ENCODE data around the gene TRMT2A. TPM values are rescaled to one million over a fixed set of nuclear protein-coding genes. Genes with fewer than 3 reads are reported as not detected.

TRMT2A gene
- total RNA-seq, 6 donors from 2014 or later: 30.3 to 146 (median 61.9) TPM

- H3K4me1 ChIP-seq: peaks cover 39 to 53% (median 49%) of the 10 kb centered on the region in 4 donors
Measured at GRCh38 chr22:20083157-20083890, 33.7 kb downstream of the TRMT2A start.

GRCh38 chr22:20080776-20081654 is 36.0 kb downstream of the TRMT2A start:
- ATAC-seq (ENCODE audit: low FRiP score in 2 of 2) (peak in 1 of 2 donors; percentile 21), DNase-seq (peak in 1 of 2 donors; percentile 32)
- H3K4me1 ChIP-seq: peaks cover 39 to 53% (median 49%) of the 10 kb centered on the region in 4 donors
- no peaks in the 10 kb centered on the region for H3K9me3 ChIP-seq
- no peaks in the 10 kb centered on the region for H3K27me3 ChIP-seq
- no peak for TF ChIP-seq POLR2A (IDR thresholded peaks at IDR 0.05)
- no peak for TF ChIP-seq EP300 (IDR thresholded peaks at IDR 0.05)
- TF ChIP-seq POLR2AphosphoS5 (IDR thresholded peaks at IDR 0.05): no peak
- no peak for TF ChIP-seq CTCF (IDR thresholded peaks at IDR 0.05)
- peaks cover 4 to 6% (median 5%) of the 10 kb centered on the region in 4 donors for H3K36me3 ChIP-seq
- H3K4me3 ChIP-seq: peak overlapping the region; percentile 50 to 98 (median 83)
- H3K27ac ChIP-seq: peak overlapping the region; percentile 81 to 91 (median 90)
- WGBS, 2 donors: 27 to 31% methylated on average over 16 to 27 of the region's 27 CpGs

More at GRCh38 chr22:20083157-20083890, 33.7 kb downstream of the TRMT2A start:
- no peaks in the 10 kb centered on the region for H3K9me3 ChIP-seq
- H3K36me3 ChIP-seq: peaks cover 21 to 29% (median 28%) of the 10 kb centered on the region in 4 donors
- peak overlapping the region in 1 of 4 donors; percentile 8 for H3K27ac ChIP-seq
- WGBS, 2 donors: 87 to 88% methylated on average over 10 of the region's 10 CpGs
- ATAC-seq (ENCODE audit: low FRiP score in 2 of 2): no peak
- H3K4me3 ChIP-seq: no peak overlapping the region
- DNase-seq: no peak
- no peaks in the 10 kb centered on the region for H3K27me3 ChIP-seq
- TF ChIP-seq POLR2AphosphoS5 (IDR thresholded peaks at IDR 0.05) (no peak), POLR2A (IDR thresholded peaks at IDR 0.05) (no peak)

GRCh38 chr22:20080445-20080775 is 36.6 kb downstream of the TRMT2A start:
- Histone ChIP-seq H3K27me3 (no peaks in the 10 kb centered on the region), H3K4me1 (peaks cover 39 to 53% (median 49%) of the 10 kb centered on the region in 4 donors), H3K27ac (peak overlapping the region; percentile 81 to 91 (median 90)), H3K9me3 (no peaks in the 10 kb centered on the region), H3K4me3 (peak overlapping the region; percentile 50 to 98 (median 83)), H3K36me3 (peaks cover 0 to under 1% (median 0%) of the 10 kb centered on the region in 4 donors)
- TF ChIP-seq POLR2AphosphoS5 (IDR thresholded peaks at IDR 0.05) (no peak), POLR2A (IDR thresholded peaks at IDR 0.05) (no peak), CTCF (IDR thresholded peaks at IDR 0.05) (no peak), EP300 (IDR thresholded peaks at IDR 0.05) (no peak)
- DNase-seq (peak; percentile 74 to 95), ATAC-seq (ENCODE audit: low FRiP score in 2 of 2) (peak; percentile 56 to 84)
- WGBS, 2 donors: 0% methylated on average over 4 to 13 of the region's 34 CpGs

GRCh38 chr22:20079745-20080444 is 37.1 kb downstream of the TRMT2A start, which contains the start of gene DGCR8:
DGCR8 (plus strand) TSS chr22:20080241; CDS start chr22:20085964, 5,723 bp downstream.
- H3K9me3 ChIP-seq: no peaks in the 10 kb centered on the region
- no peaks in the 10 kb centered on the region for H3K27me3 ChIP-seq
- ATAC-seq (ENCODE audit: low FRiP score in 2 of 2) (peak; percentile 95 to 97), DNase-seq (peak; percentile 94 to 97)
- peaks cover 36 to 49% (median 46%) of the 10 kb centered on the region in 4 donors for H3K4me1 ChIP-seq
- TF ChIP-seq CTCF (IDR thresholded peaks at IDR 0.05) (peak in 3 of 6 experiments; percentile 4 to 28 (median 22)), EP300 (IDR thresholded peaks at IDR 0.05) (peak in 1 of 4 donors; percentile 70), POLR2AphosphoS5 (IDR thresholded peaks at IDR 0.05) (peak; percentile 66 to 91), POLR2A (IDR thresholded peaks at IDR 0.05) (peak in 2 of 4 donors; percentile 53 to 76)
- H3K36me3 ChIP-seq: no peaks in the 10 kb centered on the region
- peak within 1 kb of the TSS; percentile 70 to 98 (median 83) for H3K4me3 ChIP-seq
- WGBS, 2 donors: 0% methylated on average over 7 to 20 of the region's 100 CpGs
- H3K27ac ChIP-seq: peak within 1 kb of the TSS; percentile 81 to 91 (median 90)
